Liver (tissue), 9 donors: ENCODE results near the gene MAML3. TPM values are rescaled to one million over a fixed set of nuclear protein-coding genes. Genes with fewer than 3 reads are reported as not detected.

Experiments used
- DNase-seq: peaks from one replicate; pipeline ENCODE4 v3.0.0-alpha.2; 2017; ENCODE audit warnings: low spot score
- H3K27ac ChIP-seq, 2 donors: one replicate each; pipeline ENCODE4 v1.7.0; 2013; ENCODE audit warnings: inconsistent platforms in 2 of 2, low read length in 2 of 2, control low read depth in 1 of 2, low read depth in 1 of 2, mild to moderate bottlenecking in 1 of 2
- H3K27me3 ChIP-seq, 4 donors: one replicate each; pipeline versions ENCODE4 v1.6.1 to v1.7.0; 2013; ENCODE audit warnings: low read length in 3 of 4, inconsistent platforms in 1 of 4, mild to moderate bottlenecking in 1 of 4, moderate library complexity in 1 of 4; ENCODE audit not compliant: control insufficient read depth in 4 of 4, insufficient read depth in 4 of 4
- H3K36me3 ChIP-seq, 4 donors: one replicate each; pipeline versions ENCODE4 v1.6.1 to v1.7.0; 2013; ENCODE audit warnings: low read length in 3 of 4, mild to moderate bottlenecking in 3 of 4, low read depth in 1 of 4, moderate library complexity in 1 of 4; ENCODE audit not compliant: control insufficient read depth in 4 of 4, insufficient read depth in 3 of 4
- H3K4me1 ChIP-seq, 4 donors: one replicate each; pipeline versions ENCODE4 v1.6.1 to v1.7.0; 2013; ENCODE audit warnings: low read length in 3 of 4, mild to moderate bottlenecking in 3 of 4, moderate library complexity in 1 of 4; ENCODE audit not compliant: control insufficient read depth in 4 of 4, insufficient read depth in 4 of 4
- H3K4me3 ChIP-seq, 3 donors: one replicate each; pipeline versions ENCODE4 v1.6.1 to v1.7.0; 2013; ENCODE audit warnings: low read length in 3 of 3, control low read depth in 1 of 3, low read depth in 1 of 3, mild to moderate bottlenecking in 1 of 3
- H3K9ac ChIP-seq, 2 donors: one replicate each; pipeline ENCODE4 v1.7.0; 2013; ENCODE audit warnings: low read length in 2 of 2, mild to moderate bottlenecking in 2 of 2, moderate library complexity in 2 of 2, control low read depth in 1 of 2, low read depth in 1 of 2
- H3K9me3 ChIP-seq, 4 donors: one replicate each; pipeline versions ENCODE4 v1.6.1 to v1.7.0; 2013; ENCODE audit warnings: low read length in 3 of 4; ENCODE audit not compliant: control insufficient read depth in 4 of 4
- ATF3 ChIP-seq: IDR thresholded peaks from 2 replicates; pipeline ENCODE4 v1.6.1; 2016; ENCODE audit warnings: antibody characterized with exemption
- EGR1 ChIP-seq, 2 donors: IDR thresholded peaks; 2 replicates each; pipeline ENCODE4 v1.6.1; 2016 to 2018; ENCODE audit warnings: antibody characterized with exemption in 2 of 2, low read depth in 2 of 2
- FOXA1 ChIP-seq: IDR thresholded peaks from 2 replicates; pipeline ENCODE4 v1.6.1; 2016; ENCODE audit warnings: antibody characterized with exemption
- FOXA2 ChIP-seq: IDR thresholded peaks from 2 replicates; pipeline ENCODE4 v1.6.1; 2016; ENCODE audit warnings: antibody characterized with exemption
- GABPA ChIP-seq, 2 donors: IDR thresholded peaks in 1 of 2; conservative IDR thresholded peaks in 1 of 2; 2 replicates each; pipeline ENCODE4 v1.6.1; 2016; ENCODE audit warnings: antibody characterized with exemption in 2 of 2, mild to moderate bottlenecking in 1 of 2, moderate library complexity in 1 of 2
- HNF4A ChIP-seq, 2 donors: conservative IDR thresholded peaks; 2 replicates each; pipeline ENCODE4 v1.6.1; 2016; ENCODE audit warnings: antibody characterized with exemption in 2 of 2, mild to moderate bottlenecking in 2 of 2
- JUND ChIP-seq, 2 donors: IDR thresholded peaks; 2 replicates each; pipeline ENCODE4 v1.6.1; 2016; ENCODE audit warnings: antibody characterized with exemption in 2 of 2
- NR2F2 ChIP-seq: IDR thresholded peaks from 2 replicates; pipeline ENCODE4 v1.6.1; 2016; ENCODE audit warnings: antibody characterized with exemption
- RXRA ChIP-seq, 2 donors: IDR thresholded peaks; 2 replicates each; pipeline ENCODE4 v1.6.1; 2017 to 2018; ENCODE audit warnings: antibody characterized with exemption in 2 of 2, mild to moderate bottlenecking in 1 of 2
- SP1 ChIP-seq: IDR thresholded peaks from 2 replicates; pipeline ENCODE4 v1.6.1; 2018; ENCODE audit warnings: antibody characterized with exemption, mild to moderate bottlenecking
- TAF1 ChIP-seq: conservative IDR thresholded peaks from 2 replicates; pipeline ENCODE4 v1.6.1; 2016; ENCODE audit warnings: antibody characterized with exemption, mild to moderate bottlenecking
- YY1 ChIP-seq: IDR thresholded peaks from 2 replicates; pipeline ENCODE4 v1.6.1; 2016; ENCODE audit warnings: antibody characterized with exemption, mild to moderate bottlenecking
- WGBS: extraction: QIAGEN DNeasy Blood & Tissue Kit; methylation state at CpG from one replicate; pipeline ENCODE4 v1.1.7; 2013; 5-methylcytosine and 5-hydroxymethylcytosine counted together
- polyA plus RNA-seq, 2 donors: library from polyadenylated mRNA; stranded (reverse) in 1 of 2; unstranded in 1 of 2; fragments of 200-250 nt in 1 of 2; fragments of >200 nt in 1 of 2; fragmentation: Nextera tagmentation in 1 of 2; extraction: Ambion mirVana in 1 of 2; gene quantifications; one replicate each; pipeline versions ENCODE4 v1.2.1 to v1.2.3, GENCODE V29; 2013 to 2015
- total RNA-seq, 2 donors: library from RNA; depleted of rRNA; stranded (reverse); fragments of >200 nt; gene quantifications; one replicate each; pipeline ENCODE4 v1.2.3, GENCODE V29; 2014
- TF ChIP-seq, protein P1 (sequence below): fragments of 150-350 bp; IDR thresholded peaks from 2 replicates; pipeline ENCODE4 v1.5.1; 2017; ENCODE audit warnings: improper control_type of control experiment, low read depth, low read length; ENCODE audit not compliant: missing input control
- TF ChIP-seq, protein P2 (sequence below): IDR thresholded peaks from 2 replicates; pipeline ENCODE4 v1.6.1; 2016; ENCODE audit warnings: antibody characterized with exemption
- TF ChIP-seq, protein P3 (sequence below): IDR thresholded peaks from 2 replicates; pipeline ENCODE4 v1.6.1; 2016; ENCODE audit warnings: antibody characterized with exemption, mild to moderate bottlenecking
- TF ChIP-seq, protein P4 (sequence below): IDR thresholded peaks from 2 replicates; pipeline ENCODE4 v1.6.1; 2016; ENCODE audit warnings: antibody characterized with exemption
- donor health status: healthy.
- donor health status: healthy.
- donor health status: healthy.
- donor health status: healthy.
- donor health status: healthy.

Gene MAML3
- total and polyA plus RNA-seq, 4 donors, result 1.3 to 4.3 (median 2.7) TPM

DNA sequence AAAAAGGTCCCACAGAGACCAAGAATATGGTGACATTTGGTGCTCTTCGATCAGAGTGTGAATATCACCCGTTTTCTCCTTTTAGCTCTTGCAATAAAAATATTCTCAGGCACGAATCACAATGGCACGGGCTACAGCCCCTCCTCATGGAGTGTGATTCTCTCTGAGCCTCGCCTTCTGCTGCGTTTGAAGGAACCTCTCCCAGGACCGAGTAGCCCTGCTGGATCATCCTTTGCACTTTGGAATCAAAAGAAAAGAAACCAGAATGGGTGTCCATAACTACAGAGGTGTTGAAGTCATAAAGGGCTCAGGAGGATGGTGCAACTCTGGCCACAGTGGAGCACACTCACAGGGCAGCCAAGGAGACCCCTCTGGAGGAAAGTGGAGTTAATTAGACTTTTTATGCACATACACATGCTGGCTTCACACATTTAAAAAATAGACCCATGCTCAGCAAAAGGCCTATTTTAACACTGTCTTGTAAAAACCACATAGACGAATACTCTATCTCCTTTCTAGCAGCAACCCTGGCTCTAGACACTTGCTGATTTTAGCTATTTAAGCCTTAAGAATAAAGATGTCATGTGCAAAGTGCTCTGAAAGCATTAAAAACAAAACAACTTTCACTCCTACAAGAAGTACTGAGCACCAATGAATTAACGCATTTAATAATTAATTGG lies 19.1 kb downstream of the MAML3 start:
- H3K4me3 ChIP-seq, result no peak overlapping the region
- no peak overlapping the region for H3K9ac ChIP-seq
- H3K27ac ChIP-seq, result no peak overlapping the region
- H3K27me3 ChIP-seq, result no peaks in the 10 kb centered on the region
- H3K36me3 ChIP-seq, result no peaks in the 10 kb centered on the region
- H3K9me3 ChIP-seq, result no peaks in the 10 kb centered on the region
- 91% methylated on average over 9 of the region's 9 CpGs for WGBS
- no peak for DNase-seq
- TF ChIP-seq JUND (IDR thresholded peaks at IDR 0.05) (no peak), GABPA (IDR thresholded peaks at IDR 0.05 in 1 of 2, conservative IDR thresholded peaks at IDR 0.05 in 1 of 2) (no peak), ATF3 (no peak), SP1 (no peak), YY1 (no peak), RXRA (IDR thresholded peaks at IDR 0.05) (no peak)
- TF ChIP-seq, protein P1, sequence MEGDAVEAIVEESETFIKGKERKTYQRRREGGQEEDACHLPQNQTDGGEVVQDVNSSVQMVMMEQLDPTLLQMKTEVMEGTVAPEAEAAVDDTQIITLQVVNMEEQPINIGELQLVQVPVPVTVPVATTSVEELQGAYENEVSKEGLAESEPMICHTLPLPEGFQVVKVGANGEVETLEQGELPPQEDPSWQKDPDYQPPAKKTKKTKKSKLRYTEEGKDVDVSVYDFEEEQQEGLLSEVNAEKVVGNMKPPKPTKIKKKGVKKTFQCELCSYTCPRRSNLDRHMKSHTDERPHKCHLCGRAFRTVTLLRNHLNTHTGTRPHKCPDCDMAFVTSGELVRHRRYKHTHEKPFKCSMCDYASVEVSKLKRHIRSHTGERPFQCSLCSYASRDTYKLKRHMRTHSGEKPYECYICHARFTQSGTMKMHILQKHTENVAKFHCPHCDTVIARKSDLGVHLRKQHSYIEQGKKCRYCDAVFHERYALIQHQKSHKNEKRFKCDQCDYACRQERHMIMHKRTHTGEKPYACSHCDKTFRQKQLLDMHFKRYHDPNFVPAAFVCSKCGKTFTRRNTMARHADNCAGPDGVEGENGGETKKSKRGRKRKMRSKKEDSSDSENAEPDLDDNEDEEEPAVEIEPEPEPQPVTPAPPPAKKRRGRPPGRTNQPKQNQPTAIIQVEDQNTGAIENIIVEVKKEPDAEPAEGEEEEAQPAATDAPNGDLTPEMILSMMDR, result no peak
- TF ChIP-seq, protein P2, sequence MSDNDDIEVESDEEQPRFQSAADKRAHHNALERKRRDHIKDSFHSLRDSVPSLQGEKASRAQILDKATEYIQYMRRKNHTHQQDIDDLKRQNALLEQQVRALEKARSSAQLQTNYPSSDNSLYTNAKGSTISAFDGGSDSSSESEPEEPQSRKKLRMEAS, result no peak
- H3K4me1 ChIP-seq, result no peaks in the 10 kb centered on the region

DNA sequence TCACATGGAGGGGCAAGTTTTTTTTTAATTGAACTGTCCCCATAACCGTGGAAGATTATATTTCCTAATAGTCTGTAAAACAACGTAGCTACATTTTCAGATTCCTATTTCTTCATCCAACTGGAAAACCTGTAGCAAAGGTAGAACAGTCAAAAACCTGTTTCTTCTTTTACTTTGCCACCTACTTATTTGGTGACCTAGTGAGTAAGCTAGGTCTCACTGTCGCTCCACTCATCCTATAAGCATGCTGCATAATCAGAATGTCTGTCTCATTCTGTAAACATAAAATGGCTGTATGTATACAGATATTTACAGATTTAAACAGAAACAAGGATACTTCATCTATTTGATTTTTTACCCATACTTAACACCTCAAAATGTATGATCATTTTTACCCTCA lies 20.4 kb downstream of the MAML3 start:
- WGBS, result 97% methylated on average over 3 of the region's 3 CpGs
- Histone ChIP-seq H3K9ac (no peak overlapping the region), H3K4me3 (no peak overlapping the region), H3K4me1 (no peaks in the 10 kb centered on the region), H3K36me3 (no peaks in the 10 kb centered on the region), H3K27me3 (no peaks in the 10 kb centered on the region), H3K27ac (no peak overlapping the region), H3K9me3 (no peaks in the 10 kb centered on the region)
- no peak for DNase-seq
- TF ChIP-seq FOXA2 (no peak), YY1 (no peak), ATF3 (no peak), HNF4A (conservative IDR thresholded peaks at IDR 0.05) (no peak), EGR1 (IDR thresholded peaks at IDR 0.05; ENCODE audit: low read depth in 2 of 2) (no peak), NR2F2 (no peak), TAF1 (no peak), JUND (IDR thresholded peaks at IDR 0.05) (no peak), FOXA1 (no peak), SP1 (no peak)
- TF ChIP-seq, protein P3, sequence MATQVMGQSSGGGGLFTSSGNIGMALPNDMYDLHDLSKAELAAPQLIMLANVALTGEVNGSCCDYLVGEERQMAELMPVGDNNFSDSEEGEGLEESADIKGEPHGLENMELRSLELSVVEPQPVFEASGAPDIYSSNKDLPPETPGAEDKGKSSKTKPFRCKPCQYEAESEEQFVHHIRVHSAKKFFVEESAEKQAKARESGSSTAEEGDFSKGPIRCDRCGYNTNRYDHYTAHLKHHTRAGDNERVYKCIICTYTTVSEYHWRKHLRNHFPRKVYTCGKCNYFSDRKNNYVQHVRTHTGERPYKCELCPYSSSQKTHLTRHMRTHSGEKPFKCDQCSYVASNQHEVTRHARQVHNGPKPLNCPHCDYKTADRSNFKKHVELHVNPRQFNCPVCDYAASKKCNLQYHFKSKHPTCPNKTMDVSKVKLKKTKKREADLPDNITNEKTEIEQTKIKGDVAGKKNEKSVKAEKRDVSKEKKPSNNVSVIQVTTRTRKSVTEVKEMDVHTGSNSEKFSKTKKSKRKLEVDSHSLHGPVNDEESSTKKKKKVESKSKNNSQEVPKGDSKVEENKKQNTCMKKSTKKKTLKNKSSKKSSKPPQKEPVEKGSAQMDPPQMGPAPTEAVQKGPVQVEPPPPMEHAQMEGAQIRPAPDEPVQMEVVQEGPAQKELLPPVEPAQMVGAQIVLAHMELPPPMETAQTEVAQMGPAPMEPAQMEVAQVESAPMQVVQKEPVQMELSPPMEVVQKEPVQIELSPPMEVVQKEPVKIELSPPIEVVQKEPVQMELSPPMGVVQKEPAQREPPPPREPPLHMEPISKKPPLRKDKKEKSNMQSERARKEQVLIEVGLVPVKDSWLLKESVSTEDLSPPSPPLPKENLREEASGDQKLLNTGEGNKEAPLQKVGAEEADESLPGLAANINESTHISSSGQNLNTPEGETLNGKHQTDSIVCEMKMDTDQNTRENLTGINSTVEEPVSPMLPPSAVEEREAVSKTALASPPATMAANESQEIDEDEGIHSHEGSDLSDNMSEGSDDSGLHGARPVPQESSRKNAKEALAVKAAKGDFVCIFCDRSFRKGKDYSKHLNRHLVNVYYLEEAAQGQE, result no peak
- TF ChIP-seq, protein P2, result no peak
- TF ChIP-seq, protein P1, result no peak
- TF ChIP-seq, protein P4, sequence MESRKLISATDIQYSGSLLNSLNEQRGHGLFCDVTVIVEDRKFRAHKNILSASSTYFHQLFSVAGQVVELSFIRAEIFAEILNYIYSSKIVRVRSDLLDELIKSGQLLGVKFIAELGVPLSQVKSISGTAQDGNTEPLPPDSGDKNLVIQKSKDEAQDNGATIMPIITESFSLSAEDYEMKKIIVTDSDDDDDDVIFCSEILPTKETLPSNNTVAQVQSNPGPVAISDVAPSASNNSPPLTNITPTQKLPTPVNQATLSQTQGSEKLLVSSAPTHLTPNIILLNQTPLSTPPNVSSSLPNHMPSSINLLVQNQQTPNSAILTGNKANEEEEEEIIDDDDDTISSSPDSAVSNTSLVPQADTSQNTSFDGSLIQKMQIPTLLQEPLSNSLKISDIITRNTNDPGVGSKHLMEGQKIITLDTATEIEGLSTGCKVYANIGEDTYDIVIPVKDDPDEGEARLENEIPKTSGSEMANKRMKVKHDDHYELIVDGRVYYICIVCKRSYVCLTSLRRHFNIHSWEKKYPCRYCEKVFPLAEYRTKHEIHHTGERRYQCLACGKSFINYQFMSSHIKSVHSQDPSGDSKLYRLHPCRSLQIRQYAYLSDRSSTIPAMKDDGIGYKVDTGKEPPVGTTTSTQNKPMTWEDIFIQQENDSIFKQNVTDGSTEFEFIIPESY, result no peak
